ENCODE results near the gene CD22.

GRCh38 chr19:35279374-35279773 lies 49.6 kb upstream of the CD22 start:
- TF ChIP-seq POLR2A (IDR thresholded peaks at IDR 0.05): no peak
- TF ChIP-seq, protein P1, sequence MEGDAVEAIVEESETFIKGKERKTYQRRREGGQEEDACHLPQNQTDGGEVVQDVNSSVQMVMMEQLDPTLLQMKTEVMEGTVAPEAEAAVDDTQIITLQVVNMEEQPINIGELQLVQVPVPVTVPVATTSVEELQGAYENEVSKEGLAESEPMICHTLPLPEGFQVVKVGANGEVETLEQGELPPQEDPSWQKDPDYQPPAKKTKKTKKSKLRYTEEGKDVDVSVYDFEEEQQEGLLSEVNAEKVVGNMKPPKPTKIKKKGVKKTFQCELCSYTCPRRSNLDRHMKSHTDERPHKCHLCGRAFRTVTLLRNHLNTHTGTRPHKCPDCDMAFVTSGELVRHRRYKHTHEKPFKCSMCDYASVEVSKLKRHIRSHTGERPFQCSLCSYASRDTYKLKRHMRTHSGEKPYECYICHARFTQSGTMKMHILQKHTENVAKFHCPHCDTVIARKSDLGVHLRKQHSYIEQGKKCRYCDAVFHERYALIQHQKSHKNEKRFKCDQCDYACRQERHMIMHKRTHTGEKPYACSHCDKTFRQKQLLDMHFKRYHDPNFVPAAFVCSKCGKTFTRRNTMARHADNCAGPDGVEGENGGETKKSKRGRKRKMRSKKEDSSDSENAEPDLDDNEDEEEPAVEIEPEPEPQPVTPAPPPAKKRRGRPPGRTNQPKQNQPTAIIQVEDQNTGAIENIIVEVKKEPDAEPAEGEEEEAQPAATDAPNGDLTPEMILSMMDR (IDR thresholded peaks at IDR 0.05): no peak
- no peak for TF ChIP-seq POLR2AphosphoS5 (IDR thresholded peaks at IDR 0.05)
- no peak for TF ChIP-seq EP300 (IDR thresholded peaks at IDR 0.05)

All from upper lobe of left lung (tissue), 4 donors.